GM18907 (cell line): ENCODE results near the gene PFAS.

Experiments
- ATAC-seq: cut with Tn5 transposase; IDR thresholded peaks from one replicate; pipeline ENCODE4 v1.9.1; 2021; ENCODE audit warnings: mild to moderate bottlenecking, moderate library complexity; ENCODE audit not compliant: unreplicated experiment

Gene PFAS

DNA sequence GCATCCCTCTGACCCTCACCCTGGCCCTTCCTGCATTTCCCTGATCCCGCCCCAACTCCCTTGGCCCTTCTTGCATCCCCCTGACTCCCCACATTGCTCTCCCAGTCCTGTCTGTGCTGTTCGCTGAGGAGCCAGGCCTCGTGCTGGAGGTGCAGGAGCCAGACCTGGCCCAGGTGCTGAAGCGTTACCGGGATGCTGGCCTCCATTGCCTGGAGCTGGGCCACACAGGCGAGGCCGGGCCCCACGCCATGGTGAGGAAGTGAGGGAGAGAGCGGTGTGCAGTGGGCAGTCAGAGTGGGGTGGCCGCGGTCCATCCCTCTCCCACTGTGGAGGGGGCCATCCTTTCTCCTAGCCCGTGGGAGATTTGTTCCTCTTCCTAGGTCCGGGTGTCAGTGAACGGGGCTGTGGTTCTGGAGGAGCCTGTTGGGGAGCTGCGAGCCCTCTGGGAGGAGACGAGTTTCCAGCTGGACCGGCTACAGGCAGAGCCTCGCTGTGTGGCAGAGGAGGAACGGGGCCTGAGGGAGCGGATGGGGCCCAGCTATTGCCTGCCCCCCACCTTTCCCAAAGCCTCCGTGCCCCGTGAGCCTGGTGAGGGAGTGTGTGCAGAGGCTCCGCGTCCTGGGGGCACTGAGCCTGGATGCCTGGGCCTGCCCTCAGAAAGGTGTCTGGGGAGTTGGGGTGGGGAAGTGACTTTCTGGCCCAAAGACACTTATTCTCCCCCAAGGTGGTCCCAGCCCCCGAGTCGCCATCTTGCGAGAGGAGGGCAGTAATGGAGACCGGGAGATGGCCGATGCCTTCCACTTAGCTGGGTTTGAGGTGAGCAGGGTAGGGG lies 17.8 kb downstream of the PFAS start:
- no peak for ATAC-seq

DNA sequence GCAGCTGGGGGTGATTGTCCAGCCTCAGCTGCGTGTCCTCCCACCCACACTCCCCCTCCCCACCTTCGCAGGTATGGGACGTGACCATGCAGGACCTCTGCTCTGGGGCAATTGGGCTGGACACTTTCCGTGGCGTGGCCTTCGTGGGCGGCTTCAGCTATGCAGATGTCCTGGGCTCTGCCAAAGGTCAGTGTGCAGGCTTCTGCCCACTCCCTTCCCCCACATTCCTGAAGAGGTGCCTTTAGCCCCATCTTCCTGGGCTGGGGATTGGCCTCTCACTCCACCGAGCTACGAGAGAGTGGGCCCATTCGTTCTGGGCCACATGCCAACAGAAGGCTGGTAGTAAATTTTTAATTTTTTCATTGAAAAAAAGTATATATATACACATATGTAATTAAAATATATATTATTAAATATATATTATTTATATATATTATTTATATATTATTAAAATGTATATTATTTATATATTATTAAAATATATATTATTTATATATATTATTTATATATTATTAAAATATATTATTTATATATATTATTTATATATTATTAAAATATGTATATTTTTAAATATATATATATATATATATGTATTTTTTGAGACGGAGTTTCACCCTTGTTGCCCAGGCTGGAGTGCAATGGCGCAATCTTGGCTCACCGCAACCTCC lies 18.5 kb downstream of the PFAS start:
- no peak for ATAC-seq

DNA sequence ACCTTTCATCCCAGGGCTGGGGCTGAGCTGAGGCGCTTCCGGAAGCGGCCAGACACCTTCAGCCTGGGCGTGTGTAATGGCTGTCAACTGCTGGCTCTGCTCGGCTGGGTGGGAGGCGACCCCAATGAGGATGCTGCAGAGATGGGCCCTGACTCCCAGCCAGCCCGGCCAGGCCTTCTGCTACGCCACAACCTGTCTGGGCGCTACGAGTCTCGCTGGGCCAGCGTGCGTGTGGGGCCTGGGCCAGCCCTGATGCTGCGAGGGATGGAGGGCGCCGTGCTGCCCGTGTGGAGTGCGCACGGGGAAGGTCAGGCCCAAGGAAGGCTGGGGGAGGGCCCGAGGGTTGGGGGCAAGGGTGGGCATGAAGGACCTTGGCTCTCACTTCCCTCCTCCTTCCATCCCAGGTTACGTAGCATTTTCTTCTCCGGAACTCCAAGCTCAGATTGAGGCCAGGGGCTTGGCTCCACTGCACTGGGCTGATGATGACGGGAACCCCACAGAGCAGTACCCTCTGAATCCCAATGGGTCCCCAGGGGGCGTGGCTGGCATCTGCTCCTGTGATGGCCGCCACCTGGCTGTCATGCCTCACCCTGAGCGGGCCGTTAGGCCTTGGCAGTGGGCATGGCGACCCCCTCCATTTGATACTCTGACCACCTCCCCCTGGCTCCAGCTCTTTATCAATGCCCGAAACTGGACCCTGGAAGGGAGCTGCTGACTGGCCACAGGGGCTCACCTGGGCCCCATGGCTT lies 19.6 kb downstream of the PFAS start:
- no peak for ATAC-seq

DNA sequence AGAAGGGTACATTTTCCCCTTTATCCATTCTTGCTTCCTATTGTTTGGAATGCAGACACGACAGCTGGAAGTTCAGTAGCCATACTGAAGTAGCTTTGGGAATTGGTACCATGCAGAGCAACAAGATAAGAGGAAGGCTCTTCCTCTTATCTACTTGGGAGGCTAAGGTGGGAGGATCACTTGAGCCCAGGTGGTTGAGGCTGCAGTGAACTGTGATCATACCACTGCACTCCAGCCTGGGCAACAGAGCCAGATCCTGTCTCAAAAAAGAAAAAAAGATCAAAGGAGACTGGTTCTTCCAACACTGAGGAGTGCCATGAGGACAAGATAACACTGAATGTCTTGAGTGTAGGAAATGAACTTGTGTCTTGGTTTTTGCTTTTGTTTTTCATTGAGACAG lies 23.3 kb downstream of the PFAS start:
- ATAC-seq = no peak

DNA sequence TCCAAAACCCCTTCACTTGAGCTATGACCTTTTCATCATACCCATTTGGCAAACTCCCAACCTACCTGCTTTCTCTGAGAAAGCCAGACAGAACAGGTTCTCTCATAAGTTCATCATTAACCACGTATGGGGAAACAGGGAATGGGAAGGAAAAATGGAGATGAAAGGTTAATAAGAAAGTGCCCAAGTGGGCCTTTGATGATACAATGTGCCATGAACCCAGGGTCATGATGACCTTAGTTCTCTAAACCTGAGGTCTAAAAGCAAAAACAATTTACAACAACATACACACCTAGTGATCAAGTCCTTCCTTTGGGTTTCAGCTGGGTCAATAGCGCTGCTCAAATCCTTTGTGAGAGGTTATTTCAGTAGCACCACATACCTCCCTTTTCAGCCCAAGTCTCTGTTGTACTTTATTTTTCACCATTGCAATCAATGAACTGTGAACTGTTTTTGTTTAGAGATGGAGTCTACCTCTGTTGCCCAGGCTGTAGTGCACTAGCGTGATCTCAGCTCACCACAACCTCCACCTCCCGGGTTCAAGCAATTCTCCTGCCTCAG lies 24.9 kb downstream of the PFAS start:
- no peak for ATAC-seq

DNA sequence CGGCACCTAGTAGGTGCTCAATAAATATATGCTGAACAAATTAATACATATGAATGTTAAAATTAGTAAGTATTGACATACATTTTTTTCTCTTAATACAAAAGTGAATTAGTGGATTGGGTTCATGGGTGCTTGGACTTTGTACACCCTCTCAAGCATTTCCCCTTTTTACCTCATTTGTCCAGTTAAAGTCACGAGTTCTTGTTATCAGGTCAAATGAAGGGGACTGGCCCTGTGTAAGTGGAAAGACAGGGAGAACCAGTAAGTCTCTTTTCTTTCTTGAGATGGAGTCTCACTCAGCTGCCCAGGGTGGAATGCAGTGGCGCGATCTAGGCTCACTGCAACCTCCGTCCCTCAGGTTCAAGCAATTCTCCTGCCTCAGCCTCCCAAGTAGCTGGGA lies 25.7 kb downstream of the PFAS start:
- no peak for ATAC-seq

DNA sequence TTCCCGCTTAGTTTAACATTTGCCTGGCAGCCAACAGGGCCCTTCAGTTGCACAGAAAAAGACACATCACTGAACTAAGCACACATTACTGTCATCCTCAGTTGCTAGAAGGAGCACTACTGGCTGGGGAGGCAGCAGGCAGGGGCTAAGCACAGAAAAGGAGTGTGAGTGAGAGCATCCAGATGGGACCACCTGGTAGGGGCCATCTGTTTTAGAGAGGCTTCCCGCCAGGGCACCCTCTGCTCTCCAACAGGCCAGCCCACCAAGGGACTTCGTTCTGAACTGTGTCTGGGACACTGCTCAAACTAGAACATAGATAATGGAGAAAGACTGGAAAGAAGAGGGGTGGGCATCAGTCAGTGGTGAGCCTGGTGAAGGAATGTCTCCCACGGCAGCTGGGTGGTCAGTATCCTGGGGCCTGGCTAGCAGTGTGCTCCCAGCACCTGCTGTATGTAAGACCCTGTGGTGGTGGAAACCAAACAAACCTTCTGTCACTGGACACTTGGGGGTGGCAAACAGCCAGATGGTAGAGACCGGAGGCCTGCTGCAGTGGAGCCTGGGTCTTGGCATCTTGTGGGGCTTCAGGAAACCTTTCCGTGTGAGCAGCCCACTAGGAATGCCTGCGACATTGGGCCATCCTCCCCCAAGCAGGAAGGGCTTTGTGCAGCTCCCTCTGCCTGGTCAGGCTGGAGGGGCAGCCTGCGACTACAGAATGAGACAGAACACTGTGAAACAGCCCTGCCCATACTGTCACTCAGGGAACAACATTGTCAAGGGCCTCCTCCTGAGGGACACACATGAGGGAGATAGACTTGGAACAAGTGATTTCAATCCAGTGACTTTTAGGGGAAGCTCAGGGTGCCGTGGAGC lies 26.6 kb downstream of the PFAS start:
- ATAC-seq = no peak

DNA sequence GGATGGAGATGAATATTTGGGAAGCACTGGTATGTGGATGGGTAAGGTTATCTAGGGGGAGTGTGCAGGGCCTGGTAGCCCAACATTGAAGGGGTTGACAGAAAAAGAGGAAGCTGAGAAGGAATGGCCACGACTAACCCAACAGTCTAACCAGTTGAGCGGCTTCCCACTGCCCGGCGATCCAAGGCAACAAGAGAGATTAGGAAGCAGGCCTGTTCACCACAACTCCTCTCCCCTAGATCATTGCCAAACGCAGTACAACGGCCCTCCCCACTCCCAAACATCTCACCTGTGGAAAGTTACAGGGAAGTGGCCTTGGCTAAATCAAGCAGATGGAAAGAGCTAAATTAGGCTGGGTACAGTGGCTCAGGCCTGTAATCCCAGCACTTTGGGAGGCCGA lies 28.2 kb downstream of the PFAS start:
- no peak for ATAC-seq

DNA sequence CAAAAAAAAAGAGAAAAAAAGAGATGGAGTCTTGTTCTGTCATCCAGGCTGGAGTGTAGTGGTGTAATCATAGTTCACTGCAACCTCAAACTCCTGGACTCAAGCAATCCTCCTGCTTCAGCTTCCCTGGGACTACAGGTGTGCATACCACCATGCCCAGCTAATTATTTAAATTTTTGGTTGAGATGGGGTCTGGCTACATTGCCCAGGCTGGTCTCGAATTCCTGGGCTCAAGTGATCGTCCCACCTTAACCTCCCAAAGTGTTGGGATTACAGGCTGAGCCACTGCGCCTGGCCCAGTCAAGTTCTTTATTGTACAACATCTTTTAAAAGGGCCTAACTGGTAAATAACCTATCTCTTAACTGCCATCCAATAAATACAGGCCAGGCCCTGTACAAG lies 33.3 kb downstream of the PFAS start:
- ATAC-seq = no peak

DNA sequence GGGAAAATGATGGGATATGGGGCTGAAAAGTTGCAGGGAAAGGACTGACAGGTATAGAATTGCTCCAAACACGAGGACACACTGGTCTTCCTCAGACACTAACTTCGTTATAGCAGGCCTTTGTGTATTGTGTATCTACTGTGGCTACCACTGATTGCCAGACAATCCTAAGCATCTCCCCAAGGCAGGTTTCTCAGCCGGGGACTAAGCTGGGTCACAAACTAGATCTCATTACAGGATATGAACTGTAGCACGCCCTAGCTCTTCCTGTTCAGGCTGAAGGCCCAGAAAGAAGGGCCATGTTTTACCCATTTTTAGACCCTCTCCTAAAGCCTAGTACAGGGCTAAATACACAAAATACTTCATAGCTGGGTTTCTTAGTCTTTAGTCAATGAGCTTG lies 34.3 kb downstream of the PFAS start:
- no peak for ATAC-seq

DNA sequence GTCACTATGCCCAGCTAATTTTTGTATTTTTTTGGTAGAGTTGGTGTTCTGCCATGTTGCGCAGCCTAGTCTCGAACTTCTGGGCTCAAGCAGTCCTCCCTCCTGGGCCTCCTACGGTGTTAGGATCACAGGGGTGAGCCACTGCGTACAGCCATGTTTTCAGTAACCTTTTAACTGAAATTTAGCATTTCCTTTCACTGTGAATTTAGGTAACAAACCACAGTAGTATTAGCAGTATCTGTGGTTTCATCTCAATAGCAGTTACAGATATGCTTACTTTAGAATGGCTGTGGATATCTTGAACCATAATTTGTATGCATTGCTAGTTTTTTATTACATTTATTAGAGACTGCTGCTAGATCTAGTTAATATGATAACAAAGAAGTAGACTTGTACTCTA lies 35.0 kb downstream of the PFAS start:
- ATAC-seq = no peak

DNA sequence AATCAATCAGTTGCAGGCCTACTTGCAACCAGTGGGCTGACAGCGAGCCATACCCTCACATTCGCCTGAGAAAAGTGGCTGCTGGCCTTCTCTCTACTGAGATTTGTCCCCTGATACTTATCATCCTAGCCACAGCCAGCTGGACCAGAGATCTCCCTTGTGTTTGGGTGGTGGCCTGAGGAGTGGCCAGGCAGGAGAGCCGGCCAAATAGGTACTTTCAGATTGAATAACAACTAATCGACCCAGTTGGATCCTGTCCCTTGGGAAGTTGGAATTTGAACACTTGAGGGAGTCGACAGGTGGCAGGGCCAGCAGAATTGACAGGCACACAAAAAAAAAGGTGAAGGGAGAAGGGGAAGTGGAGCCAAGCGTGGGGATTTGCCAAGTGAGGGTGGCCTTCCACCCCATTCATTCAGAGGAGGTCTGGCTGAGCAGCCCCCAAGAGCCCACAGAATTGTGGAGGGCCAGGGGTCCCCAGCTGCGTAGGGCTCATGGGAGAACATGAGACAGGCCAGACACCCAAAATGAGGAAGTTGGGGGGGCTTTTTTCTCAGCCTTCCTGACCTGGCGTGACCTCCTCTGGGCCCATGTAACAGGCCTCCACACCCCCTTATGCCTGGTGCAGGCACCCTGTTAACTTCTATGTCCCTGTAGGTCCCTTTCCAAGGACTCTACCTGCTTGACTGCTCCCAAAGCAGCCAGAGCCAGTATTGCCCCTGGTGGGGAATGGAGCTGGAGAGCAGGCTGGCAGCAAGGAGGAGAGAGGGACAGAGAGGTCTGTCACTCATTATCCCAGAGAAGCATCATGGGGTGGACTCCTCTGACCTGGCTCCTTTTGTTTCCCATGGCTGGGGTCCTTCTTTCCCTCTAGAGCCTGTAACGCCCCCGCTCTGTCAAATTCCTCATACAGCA lies 36.4 kb downstream of the PFAS start:
- ATAC-seq = no peak

DNA sequence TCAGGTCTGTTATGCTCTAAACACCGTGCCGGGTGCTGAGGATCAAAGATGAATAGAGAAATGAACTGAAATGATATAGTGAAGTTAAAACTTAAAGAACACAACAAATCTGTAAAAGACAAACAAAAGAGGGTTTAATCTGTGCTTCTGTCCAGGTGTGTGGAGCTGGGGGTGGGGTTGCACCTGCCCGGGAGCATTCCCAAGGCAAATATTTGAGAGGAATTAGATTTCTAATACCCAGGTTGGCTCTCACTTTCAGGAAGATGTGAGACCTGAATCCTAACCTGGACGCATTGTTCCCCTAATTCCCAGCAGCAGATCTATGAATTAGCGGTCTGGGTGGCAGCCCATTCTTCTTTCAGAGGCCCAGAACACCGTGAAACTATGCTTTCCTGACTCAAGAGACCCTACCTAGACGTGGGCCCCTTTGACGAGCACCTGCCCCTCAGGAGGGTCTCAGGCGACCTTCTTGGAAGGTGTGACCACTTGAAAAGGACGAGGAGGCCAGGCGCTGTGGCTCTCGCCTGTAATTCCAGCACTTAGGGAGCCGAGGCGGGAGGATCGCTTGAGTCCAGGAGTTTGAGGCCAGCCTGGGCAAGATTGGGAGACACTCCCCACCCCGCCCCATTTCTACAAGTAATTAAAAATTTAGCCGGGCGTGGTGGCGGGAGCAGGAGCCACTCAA lies 38.7 kb downstream of the PFAS start:
- no peak for ATAC-seq

DNA sequence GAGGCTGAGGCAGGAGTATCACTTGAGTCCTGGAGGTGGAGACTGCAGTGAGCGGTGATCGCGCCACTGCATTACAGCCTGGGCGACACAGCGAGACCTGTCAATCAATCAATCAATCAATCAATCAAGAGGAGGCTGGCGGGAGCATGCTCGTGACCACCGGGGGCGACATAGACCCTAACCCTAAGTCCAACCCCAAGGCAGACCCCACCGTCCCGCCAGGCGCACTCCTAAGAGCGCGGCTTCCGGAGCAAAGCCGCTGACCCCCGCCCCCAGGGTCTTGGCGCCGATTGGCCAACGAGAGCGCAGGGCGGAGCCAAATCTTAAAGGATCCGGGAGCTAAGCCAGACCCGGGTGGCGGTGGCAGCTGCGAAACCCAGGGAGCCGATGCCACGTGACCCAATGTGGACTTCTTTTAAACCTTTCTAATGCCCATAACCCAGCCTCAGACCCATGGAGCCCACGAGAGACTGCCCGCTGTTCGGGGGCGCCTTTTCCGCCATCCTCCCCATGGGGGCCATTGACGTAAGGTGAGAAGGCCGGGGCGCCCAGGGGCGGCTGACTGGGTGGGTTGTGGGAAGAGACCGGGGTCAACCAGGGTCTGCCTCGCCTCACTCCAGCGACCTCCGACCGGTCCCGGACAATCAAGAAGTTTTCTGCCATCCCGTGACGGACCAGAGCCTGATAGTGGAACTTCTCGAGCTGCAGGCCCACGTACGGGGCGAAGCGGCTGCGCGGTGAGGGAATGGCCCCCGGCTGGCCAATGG lies 39.4 kb downstream of the PFAS start, which contains the start of gene RANGRF:
TSS of gene RANGRF (plus strand) at position 335 of the 767 bp plus-strand sequence. CDS start at position 454, 119 bp downstream.
- ATAC-seq = peak; percentile 80

DNA sequence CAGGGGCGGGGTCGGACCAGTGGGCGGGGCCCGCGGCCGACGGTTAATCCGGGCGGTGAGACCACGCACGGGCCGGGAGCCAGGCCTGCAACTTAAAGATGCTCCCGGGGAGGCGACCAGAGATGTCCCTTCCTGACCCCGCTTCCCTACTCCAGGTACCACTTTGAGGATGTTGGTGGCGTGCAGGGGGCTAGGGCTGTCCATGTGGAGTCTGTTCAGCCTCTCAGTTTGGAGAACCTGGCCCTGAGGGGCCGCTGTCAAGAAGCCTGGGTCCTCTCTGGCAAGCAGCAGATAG lies 40.0 kb downstream of the PFAS start:
- ATAC-seq = no peak

DNA sequence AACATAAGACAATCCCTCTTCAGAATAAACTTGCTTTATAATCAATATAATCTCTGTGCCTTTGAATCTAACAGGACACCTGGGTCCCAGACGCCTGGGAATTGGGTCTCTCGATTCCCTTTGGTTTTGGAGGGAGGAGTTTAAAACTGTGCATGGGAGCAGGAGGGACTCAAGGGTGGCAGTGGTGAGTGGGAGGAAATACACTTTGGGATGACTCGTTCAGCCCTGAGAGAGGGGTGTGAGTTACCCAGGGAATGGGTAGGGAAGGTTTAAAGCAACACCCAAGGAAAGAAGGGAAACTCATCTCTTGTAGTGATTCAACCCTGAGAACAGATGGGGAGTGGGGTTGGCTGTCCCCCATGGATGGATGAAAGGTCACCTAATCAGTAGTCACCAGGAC lies 41.0 kb downstream of the PFAS start:
- ATAC-seq = no peak

DNA sequence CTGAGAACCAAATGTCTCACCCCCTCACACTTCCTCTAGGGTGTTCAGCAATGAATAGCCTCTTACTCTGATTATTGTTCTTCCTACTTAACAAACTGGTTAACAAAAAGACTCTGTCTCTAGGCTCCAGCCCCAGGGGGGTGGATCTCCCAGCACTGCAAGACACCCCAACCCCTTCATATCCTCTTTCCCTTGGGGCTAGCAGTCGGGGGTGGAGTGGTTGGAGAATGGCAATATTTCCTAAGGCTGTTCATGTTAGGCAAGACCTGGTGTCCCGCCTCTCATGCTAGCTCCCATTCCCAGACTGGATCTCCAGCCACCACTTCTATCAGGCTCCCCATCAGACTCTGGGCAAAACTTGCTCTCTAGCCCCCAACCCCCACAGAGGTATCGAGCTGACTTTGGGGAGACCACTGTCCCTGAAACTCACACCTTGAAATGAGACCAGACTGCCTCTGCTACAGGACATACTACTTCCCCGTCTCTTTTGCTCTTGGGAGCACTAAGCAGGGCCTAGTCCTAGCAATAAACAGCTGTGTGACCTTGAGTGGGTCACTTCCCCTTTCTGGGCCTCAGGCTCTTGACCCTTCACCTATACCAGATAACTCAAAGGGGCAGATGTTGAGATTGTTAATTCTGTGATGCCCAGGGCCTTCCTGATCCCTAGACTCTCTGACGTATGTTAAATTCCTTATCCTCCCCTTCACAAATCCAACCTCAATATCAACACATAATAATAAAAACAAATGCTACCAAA lies 43.7 kb downstream of the PFAS start:
- no peak for ATAC-seq

DNA sequence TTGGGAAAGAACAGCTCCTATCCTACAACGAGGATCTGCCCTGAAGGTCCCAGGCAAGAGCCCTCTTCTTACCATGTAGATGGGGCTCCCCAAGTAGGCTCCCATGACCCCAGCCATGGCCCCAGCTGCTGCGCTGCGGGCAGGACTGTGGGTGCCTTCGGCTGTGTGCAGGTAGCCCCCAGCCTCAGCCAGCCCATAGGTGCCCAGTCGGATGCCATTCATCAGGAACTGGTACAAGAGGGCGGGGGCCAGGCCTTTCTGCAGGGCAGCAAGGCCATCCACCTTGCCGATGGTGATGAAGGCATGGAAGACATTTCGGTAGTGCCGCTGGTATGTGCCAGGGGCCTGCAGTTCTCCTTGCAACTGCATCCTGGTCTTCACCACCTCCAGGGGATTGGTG lies 45.3 kb downstream of the PFAS start:
- ATAC-seq = no peak
